Measurements from ENCODE around the gene FOSL2.

FOSL2 gene

GRCh38 chr2:28432362-28432761, 39.7 kb downstream of the FOSL2 start:
- no peak for DNase-seq (ENCODE audit: low spot score)

GRCh38 chr2:28433215-28433614, 40.6 kb downstream of the FOSL2 start:
- no peak for DNase-seq (ENCODE audit: low spot score)

DNA sequence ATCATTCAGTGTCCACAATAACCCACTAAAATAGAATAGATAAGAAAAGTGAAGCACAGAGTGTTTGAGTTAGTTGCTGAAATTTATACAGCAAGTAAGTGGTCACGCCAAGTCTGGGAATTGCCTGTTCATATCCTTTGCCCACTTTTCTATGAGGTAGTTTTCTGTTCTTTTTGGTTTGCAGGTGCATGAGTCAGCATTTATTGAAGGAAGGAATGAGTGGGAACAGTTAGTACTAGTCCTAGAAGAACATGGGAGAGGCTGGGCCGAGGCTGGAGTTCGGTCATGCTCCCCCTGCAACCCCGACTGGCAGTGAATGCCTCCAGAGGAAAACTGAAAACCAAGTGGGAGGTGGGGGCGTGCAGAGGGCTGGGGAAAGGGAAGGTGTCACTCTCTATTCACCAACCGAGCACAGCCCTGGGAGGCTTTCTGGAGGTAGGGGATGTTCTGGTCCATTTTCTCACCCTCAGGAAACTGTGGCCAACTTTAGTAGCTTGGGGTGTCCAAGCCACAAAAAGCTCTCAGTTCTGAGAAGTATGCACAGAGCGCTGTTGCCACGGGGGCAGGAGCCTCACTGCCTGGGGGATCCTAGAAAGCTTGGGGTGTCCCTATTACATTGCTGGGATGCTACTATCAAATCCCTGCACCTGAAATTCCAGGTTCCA, 41.4 kb downstream of the FOSL2 start:
- DNase-seq (ENCODE audit: low spot score), result no peak

- no peak for DNase-seq (ENCODE audit: low spot score)
These were observed 41.9 kb downstream of the FOSL2 start for GRCh38 chr2:28434600-28434989.

GRCh38 chr2:28435241-28435640, 42.6 kb downstream of the FOSL2 start:
- no peak for DNase-seq (ENCODE audit: low spot score)

GRCh38 chr2:28435814-28436351, 43.2 kb downstream of the FOSL2 start:
- DNase-seq (ENCODE audit: low spot score), result no peak

- DNase-seq (ENCODE audit: low spot score), result no peak
These were observed 43.9 kb downstream of the FOSL2 start for GRCh38 chr2:28436525-28437051.

- DNase-seq (ENCODE audit: low spot score), result no peak
These were observed 44.6 kb downstream of the FOSL2 start for GRCh38 chr2:28437149-28437835.

DNA sequence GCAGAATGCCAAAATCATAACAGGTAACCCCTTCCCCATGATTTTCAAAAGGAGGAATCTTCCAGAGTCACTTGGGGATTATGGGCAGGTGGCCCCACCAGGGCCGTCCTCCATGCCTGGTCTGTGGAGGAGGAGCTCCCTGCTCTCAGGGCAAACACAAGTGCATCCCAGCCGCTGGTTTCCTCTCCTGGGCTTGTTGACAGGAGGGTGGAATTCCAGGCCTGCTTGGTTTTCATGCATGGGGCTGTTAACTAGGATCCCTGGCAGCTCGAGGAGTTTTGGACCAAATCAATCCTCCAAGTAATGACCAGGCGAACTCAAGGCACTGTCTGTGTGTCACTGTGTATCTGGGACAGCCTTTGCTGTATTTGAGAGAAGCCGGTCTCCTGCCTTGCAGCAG, 45.3 kb downstream of the FOSL2 start:
- DNase-seq (ENCODE audit: low spot score), result no peak

DNA sequence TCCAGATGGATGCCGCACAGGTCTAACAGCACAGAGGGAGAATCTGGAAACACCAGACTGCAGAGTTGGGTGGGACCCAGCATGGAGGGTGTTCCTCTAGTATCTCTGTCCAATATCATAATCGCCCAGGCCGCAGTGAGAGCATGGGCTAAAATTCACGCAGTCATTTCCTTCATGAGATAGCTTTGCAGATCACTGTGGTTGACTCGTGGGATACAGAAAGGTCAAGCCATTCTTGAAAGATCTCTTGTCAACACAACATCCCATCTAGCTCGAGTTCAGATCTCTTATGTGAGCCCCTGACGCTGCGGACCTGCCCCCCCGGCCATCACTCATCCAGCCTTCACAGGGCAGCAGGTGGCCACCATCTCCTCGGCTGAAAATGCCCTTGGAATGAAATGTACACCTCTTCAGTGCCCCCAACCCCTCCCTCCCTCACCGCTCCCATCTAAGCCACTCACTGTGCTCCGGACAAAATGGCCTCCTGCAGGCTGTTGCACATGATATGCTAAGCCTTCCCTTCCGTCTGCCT, 45.9 kb downstream of the FOSL2 start:
- no peak for DNase-seq (ENCODE audit: low spot score)

GRCh38 chr2:28439127-28439526, 46.5 kb downstream of the FOSL2 start:
- DNase-seq (ENCODE audit: low spot score), result no peak

GRCh38 chr2:28439763-28440162, 47.1 kb downstream of the FOSL2 start:
- no peak for DNase-seq (ENCODE audit: low spot score)

GRCh38 chr2:28442328-28442727, 49.7 kb downstream of the FOSL2 start:
- no peak for DNase-seq (ENCODE audit: low spot score)

DNA sequence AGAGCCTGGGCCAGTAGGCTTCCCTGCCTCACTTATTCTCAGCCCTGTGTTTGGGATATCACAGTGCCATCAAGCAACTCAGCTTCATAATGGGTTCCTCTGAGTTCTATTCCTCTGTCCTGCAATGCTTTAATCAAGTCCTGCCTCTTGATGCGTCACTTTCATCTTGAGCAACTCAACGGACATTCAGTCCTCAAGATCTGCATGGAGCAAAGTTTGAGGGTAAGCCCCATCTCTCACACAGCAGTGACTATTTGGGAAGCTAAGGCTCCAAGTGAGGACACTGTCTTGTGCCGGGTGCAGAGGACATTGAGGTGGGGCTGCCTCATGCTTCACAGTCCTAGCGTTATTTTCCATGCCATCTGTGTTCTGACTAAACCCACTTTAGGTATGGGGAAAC, 52.3 kb downstream of the FOSL2 start:
- no peak for DNase-seq (ENCODE audit: low spot score)

GRCh38 chr2:28445448-28446258, 53.0 kb downstream of the FOSL2 start:
- DNase-seq (ENCODE audit: low spot score), result no peak

GRCh38 chr2:28446531-28446930, 53.9 kb downstream of the FOSL2 start:
- DNase-seq (ENCODE audit: low spot score), result no peak

DNA sequence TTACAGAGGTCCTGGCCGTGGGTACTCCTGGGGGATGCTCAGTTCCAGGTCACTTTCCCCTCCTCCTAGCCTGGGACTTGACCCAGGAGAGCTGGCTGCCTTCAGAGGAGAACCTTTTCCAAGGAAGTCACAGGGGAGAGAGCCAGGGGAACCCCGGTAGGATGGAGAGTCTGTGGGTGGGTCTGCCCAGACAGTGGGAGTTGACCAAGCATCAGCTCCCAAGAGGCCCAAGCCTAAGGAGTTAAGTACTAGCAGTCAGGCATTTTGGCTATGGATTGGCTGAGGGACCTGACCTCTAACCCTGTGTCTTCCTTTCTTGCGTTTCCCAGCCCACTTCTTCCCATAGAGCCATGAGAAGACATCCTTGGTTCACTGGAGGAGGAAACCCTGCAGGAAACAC, 54.4 kb downstream of the FOSL2 start:
- no peak for DNase-seq (ENCODE audit: low spot score)

DNA sequence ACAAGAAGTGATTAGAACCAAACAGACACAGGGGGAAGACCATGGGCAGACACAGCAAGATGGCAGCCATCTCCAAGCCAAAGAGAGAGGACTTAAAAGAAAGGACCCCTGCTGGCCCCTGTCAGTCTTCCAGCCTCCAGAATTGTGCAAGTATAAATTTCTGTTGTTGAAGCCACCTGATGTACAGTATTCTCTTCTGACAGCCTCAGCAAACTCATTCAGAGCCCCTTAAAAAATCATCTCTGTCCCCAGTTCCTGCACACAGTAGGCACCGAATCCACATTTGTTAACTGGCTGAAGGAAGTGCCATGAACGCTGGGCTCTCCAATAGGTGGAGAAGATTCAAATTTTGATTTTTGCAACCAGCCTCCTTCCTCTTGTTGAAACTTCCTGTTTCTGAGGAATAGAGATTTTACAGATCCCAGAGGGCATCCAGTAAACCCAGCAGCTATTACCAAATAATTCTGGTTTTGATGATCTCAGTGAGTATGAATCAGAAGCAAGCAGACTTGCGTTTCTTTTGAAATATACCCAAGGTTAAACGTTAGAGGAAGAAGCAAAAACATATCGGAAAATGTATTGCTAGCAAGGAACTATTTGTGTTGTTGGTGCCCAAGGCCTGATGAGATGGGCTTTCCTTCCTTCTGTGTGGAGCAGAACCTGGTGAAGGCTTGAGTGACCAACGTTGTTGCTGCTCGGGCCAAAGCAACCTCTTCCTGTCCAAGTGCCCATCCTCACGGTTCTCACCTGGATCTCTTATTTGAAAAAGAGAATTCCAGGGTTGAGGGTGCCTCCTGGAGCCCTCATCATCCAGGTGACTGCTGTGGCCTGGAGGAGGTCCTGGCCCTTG, 55.5 kb downstream of the FOSL2 start:
- DNase-seq (ENCODE audit: low spot score), result no peak

GRCh38 chr2:28448793-28449100, 56.1 kb downstream of the FOSL2 start:
- DNase-seq (ENCODE audit: low spot score), result no peak

DNA sequence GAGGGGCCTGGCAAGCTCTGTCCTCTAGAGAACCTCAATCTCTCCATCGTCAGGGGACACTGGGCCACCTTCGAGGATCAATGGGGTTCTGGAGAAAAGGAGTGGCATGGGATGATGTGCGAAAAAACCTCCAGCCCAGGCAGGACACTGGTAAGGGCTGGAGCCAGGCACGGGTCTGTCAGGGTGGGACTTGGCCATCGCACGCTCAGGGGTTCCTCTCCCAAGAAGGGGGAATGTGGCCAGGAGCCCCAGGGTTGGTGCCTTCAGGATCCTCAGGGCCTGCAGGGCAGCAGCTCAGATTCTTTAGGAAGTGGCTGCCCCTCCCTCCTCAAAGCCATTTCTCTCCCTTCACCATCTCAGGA, 56.4 kb downstream of the FOSL2 start:
- no peak for DNase-seq (ENCODE audit: low spot score)
